GM12878 (cell line): ENCODE measurements around the gene CSK. TPM values are rescaled to one million over a fixed set of nuclear protein-coding genes. Genes with fewer than 3 reads are reported as not detected.

Experiments used
- ATF7 ChIP-seq: fragments of 450-650 bp; IDR thresholded peaks from 2 replicates; pipeline ENCODE4 v1.6.1; 2016; ENCODE audit warnings: low read depth, mild to moderate bottlenecking
- CBX5 ChIP-seq: sonication (generic); IDR thresholded peaks from 2 replicates; pipeline ENCODE4 v1.6.1; 2016; ENCODE audit warnings: low read depth, moderate library complexity, mild to moderate bottlenecking, inconsistent platforms
- CUX1 ChIP-seq: IDR thresholded peaks from 2 replicates; pipeline ENCODE4 v1.6.1; 2012; ENCODE audit warnings: improper control_type of control experiment, low read depth, low read length; ENCODE audit not compliant: insufficient replicate concordance
- IKZF1 ChIP-seq: fragments of 450-650 bp; conservative IDR thresholded peaks from 2 replicates; pipeline ENCODE4 v1.6.1; 2017; ENCODE audit warnings: antibody characterized with exemption, mild to moderate bottlenecking
- MEF2A ChIP-seq: IDR thresholded peaks from 2 replicates; pipeline ENCODE4 v1.6.1; 2011; ENCODE audit warnings: low read depth, mild to moderate bottlenecking, low read length, moderate library complexity; ENCODE audit not compliant: insufficient read depth
- NFYA ChIP-seq: IDR thresholded peaks from 2 replicates; pipeline ENCODE4 v1.6.1; 2011; ENCODE audit warnings: low read depth, mild to moderate bottlenecking, low read length, improper control_type of control experiment, borderline replicate concordance
- NR2C2 ChIP-seq: IDR thresholded peaks from 2 replicates; pipeline ENCODE4 v1.6.1; 2011; ENCODE audit warnings: borderline replicate concordance, low read depth; ENCODE audit not compliant: control insufficient read depth, insufficient read length
- PAX5 ChIP-seq: IDR thresholded peaks from 2 replicates; pipeline ENCODE4 v1.6.1; 2011; ENCODE audit warnings: low read depth, low read length, borderline replicate concordance
- PAX8 ChIP-seq: fragments of 450-650 bp; IDR thresholded peaks from 2 replicates; pipeline ENCODE4 v1.6.1; 2017; ENCODE audit warnings: mild to moderate bottlenecking, moderate library complexity
- POLR2AphosphoS5 ChIP-seq: IDR thresholded peaks from 2 replicates; pipeline ENCODE4 v1.6.1; 2011; ENCODE audit warnings: mild to moderate bottlenecking, low read length, inconsistent platforms
- RUNX3 ChIP-seq: IDR thresholded peaks from 2 replicates; pipeline ENCODE4 v1.6.1; 2012; ENCODE audit warnings: low read length, inconsistent platforms
- SP1 ChIP-seq: IDR thresholded peaks from one replicate; pipeline ENCODE4 v1.6.1; 2011; ENCODE audit warnings: low read depth, low read length
- TARDBP ChIP-seq: IDR thresholded peaks from 2 replicates; pipeline ENCODE4 v1.6.1; 2016; ENCODE audit warnings: borderline replicate concordance
- TCF12 ChIP-seq: IDR thresholded peaks from 2 replicates; pipeline ENCODE4 v1.6.1; 2011; ENCODE audit warnings: low read depth, mild to moderate bottlenecking, low read length
- TCF3 ChIP-seq: IDR thresholded peaks from 2 replicates; pipeline ENCODE4 v1.6.1; 2012; ENCODE audit warnings: low read depth, mild to moderate bottlenecking, low read length, borderline replicate concordance; ENCODE audit not compliant: insufficient read depth
- WRNIP1 ChIP-seq: IDR thresholded peaks from 2 replicates; pipeline ENCODE4 v1.6.1; 2011; ENCODE audit warnings: low read depth, low read length, improper control_type of control experiment, borderline replicate concordance
- YY1 ChIP-seq: IDR thresholded peaks from 2 replicates; pipeline ENCODE4 v1.6.1; 2011; ENCODE audit warnings: low read depth, mild to moderate bottlenecking, low read length
- ZNF592 ChIP-seq: fragments of 450-650 bp; IDR thresholded peaks from 2 replicates; pipeline ENCODE4 v1.6.1; 2017; ENCODE audit warnings: mild to moderate bottlenecking, moderate library complexity
- polyA plus RNA-seq, 11 experiments: library from polyadenylated mRNA; depleted of rRNA in 4 of 11; unstranded in 6 of 11; stranded (reverse) in 5 of 11; fragments of >200 nt; fragmentation: Nextera tagmentation in 4 of 11; fragmentation: Illumina TruSeq in 1 of 11; extraction: Ambion mirVana in 4 of 11; extraction: Trizol in 1 of 11; gene quantifications; 1 replicate in 1 of 11; 2 replicates in 10 of 11; pipeline versions ENCODE4 v1.2.1 to v1.2.3, GENCODE V29; 2011 to 2016; ENCODE audit warnings: inconsistent platforms in 2 of 11, missing spikeins in 2 of 11, low read depth in 1 of 11
- total RNA-seq, 4 experiments: library from RNA; depleted of rRNA in 3 of 4; stranded (reverse); fragments of >200 nt in 3 of 4; fragmentation: Illumina TruSeq in 1 of 4; extraction: Trizol in 1 of 4; gene quantifications; 2 replicates each; pipeline versions ENCODE4 v1.2.1 to v1.2.3, GENCODE V29; 2013 to 2021
- TF ChIP-seq, protein P1 (sequence below): IDR thresholded peaks from 2 replicates; pipeline ENCODE4 v1.6.1; 2012; ENCODE audit warnings: low read depth, low read length, improper control_type of control experiment

Gene CSK
- total and polyA plus RNA-seq, 10 of the 15 experiments (the other 5 are each of a cell fraction or from before 2014, with no cell fraction given), result 3.4 to 327 (median 75.8) TPM

DNA sequence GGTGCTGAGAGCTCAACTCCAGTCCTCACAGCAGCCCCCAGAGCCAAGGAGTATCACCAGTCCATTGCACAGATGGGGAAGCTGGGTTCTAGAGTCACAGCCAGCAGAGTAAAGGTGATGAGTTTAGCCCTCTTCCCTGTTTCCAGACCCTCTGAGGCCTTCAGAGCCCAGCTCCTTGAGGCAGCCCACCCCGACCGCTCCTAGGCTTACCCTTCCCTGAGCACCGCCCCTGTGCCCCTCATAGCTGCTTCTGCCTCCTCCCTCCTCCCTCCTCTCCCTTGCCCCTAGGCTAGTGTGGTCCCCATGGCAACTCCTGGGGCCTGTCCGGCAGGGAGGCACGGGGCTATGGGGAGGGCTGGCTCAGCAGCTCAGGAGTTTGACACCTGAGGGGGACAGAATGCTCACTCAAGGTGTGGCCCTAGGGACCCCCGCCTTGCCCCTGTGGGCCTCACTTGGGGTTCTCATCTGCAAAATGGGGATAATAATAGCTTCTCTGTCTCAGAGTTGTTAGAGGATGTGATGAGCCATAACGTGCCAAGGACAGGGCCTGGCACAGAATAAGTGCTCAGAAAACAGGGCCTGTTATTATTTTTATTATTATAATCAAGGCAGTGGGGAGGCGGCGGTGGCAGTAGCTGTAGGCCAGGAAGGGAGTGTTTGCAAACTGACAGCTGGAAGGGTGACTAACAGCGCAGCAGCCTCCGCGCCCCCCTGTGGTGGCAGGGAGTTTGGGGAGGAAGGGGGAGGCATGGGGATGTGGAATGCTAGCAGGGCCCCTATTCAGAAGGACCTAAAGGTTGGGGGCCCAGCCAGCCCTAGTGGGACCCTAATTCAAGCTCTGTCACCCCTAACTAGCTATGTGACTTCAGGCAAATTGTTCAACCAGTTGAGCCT is 11.5 kb downstream of the CSK start (continued):
- TF ChIP-seq ATF7, result no peak
- TF ChIP-seq TCF12, result 0 out of 2 replicates have a peak, but pooled peaks have one; percentile 28
- no peak for TF ChIP-seq SP1
- TF ChIP-seq, protein P1, sequence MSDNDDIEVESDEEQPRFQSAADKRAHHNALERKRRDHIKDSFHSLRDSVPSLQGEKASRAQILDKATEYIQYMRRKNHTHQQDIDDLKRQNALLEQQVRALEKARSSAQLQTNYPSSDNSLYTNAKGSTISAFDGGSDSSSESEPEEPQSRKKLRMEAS, result peak; percentile 29; the same call in 1 of the 2 replicates
- TF ChIP-seq CBX5, result no peak
- no peak for TF ChIP-seq MEF2A
- TF ChIP-seq CUX1, result no peak
- no peak for TF ChIP-seq PAX5
- no peak for TF ChIP-seq NR2C2
- TF ChIP-seq PAX8, result no peak
- TF ChIP-seq POLR2AphosphoS5, result no peak; the same call in 1 of the 2 replicates
- no peak for TF ChIP-seq TARDBP
- no peak for TF ChIP-seq TCF3
- TF ChIP-seq WRNIP1, result no peak
- no peak for TF ChIP-seq ZNF592
- TF ChIP-seq YY1, result 0 out of 2 replicates have a peak, but pooled peaks have one; percentile 49
- TF ChIP-seq NFYA, result no peak
- TF ChIP-seq IKZF1, result no peak
- TF ChIP-seq RUNX3, result no peak
